ENCODE results near the gene BRSK2.

Gene BRSK2

GRCh38 chr11:1377231-1377780, 12.4 kb upstream of the BRSK2 start:
- no peak for DNase-seq

DNA sequence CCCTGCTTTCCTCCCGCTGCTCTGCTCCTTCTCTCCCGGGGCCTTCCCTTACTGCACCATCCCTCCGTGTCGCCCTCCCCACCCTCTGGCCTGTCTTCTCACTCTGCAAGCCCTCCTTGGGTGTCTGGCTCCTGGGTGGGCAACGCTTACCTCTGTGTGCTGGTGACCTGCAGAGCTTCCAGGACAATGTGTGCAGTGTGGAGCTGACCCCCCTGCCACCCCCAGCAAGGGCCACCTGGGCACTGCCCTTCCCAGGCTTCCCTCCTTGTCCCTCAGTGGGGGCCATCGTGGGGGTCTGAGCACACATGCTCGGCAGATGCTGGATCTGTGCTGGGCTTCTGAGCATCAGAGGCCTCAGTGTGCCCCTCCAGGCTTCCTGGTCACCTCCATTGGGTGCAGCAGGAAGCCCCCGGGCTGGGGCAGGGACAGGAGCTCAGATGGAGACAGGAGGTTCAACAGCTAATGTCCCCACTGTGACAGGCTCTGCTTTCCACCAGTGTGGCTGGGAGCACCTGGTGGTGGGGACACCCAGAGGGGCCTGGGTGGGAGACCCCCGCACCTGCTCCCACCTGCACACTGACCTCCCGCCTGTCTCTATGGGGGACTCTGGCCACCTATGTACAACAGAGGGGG, 7.8 kb upstream of the BRSK2 start:
- DNase-seq = no peak

DNA sequence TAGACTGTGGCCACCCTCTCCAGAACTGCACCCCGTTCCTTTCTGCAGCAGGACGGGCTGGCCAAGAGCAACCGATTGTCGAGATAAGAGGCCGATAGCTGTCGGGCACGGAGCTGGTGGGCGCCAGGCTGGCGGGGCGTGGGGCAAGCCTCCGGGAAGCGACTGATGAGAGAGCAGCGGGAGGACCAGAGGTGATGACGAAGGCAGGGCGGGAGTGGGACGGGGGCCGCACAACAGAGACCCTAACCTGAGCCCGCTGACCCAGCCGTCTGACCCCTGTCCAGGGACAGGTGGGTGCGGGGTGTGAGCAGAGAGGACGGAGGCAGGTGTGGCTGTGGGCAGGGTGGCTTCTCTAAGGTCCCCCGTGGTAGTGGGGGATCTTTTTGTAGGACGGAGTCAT, 7.3 kb upstream of the BRSK2 start:
- no peak for DNase-seq

DNA sequence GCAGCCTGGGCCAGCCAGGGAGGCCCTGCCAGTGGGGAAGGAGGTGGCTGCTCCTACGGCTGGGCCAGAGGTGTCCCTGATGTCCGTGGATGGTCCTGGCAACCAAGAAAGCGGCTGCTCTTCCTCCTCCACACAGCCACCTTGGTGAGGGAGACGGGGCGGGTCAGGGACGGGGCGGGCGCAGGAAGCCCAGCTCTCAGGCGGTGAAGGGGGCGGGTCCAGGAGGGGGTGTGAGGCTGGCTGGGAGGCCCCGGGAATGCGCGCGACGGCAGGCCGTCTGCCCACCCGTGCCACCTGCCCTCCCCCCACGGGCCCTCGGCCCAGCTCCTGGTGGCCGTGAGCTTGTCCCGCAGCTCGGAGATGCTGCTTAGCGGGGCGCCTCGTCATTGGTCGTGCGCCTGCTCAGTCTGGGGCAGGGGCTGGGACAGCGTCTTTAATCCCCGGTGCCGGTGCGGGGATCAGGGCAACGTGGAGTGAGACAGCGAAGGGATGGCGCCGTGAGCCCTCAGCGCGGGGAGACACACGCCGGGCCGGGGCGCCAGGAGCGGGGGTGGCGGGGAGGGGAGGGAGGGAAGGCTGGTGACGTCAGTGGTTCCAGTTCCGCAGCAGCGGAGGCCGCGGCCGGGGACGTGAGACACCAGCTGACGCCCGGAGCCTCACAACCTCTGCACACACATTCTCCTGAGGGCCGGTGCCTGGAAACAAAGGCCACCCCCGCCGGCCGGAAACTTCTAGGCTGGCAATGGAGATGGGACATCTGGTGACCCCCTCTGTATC, 6.7 kb upstream of the BRSK2 start:
- peak; percentile 84 to 88 for DNase-seq

GRCh38 chr11:1384199-1384970, 5.3 kb upstream of the BRSK2 start:
- DNase-seq = no peak

- no peak for DNase-seq
These were observed 2.2 kb upstream of the BRSK2 start for GRCh38 chr11:1387521-1387920.

DNA sequence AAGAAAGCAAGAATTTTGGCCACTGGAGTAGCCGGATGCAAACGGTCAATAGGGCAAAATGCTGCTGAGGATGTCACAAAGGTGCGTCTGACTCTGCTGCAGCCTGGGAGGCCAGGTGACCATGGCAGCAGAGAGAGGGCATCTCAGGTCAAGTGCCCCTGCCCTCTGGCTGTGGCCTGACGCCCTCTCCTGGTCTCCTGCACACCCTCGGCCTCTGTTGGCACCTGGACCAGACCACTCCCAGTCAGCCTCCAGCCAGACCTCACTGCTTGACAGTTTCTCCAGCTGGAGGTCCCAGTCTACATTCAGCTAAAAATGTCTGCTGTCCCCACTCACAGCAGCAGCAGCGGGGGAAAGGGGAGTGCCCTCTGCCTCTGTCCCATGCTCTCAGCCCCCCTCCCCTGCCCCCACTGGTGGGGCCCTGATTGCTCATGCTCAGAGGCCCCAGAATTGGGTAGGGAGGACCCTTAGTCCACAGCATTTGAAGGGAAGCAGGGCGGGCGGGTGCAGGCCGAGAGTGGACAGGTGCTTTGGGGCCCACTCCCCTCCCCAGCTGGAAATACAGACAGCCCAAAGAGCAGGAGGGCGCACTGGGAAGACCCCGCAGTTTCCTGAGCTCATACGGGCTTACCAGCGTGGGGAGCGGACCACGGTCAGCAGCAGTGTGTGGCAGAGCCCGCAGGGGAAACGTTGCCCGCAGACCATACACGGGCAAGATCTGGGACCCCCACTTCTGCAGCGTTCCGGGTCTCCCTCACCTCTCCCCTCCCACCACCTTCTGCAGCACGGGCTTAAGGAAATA, 1.6 kb upstream of the BRSK2 start:
- DNase-seq = no peak

DNA sequence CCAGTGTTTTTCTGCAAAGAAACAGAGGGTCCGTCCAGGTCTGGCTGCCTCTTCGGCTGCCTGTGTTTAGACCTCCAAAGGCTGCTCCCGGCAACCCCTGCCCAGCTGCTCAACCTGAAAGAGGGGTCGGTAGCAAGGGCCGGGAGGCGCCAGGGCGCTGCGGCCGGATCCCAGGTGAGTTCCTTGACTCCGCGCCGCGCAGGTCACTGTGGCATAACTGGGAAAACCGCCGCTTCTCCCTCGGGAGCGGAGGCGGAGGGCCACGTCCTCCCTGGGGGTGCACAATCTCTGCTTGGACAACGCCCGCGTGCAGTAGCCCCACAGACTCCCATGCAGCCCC, 1.0 kb upstream of the BRSK2 start:
- DNase-seq = no peak

GRCh38 chr11:1389103-1389931, 417 bp upstream of the BRSK2 start:
- peak; percentile 96 to 97 for DNase-seq

DNA sequence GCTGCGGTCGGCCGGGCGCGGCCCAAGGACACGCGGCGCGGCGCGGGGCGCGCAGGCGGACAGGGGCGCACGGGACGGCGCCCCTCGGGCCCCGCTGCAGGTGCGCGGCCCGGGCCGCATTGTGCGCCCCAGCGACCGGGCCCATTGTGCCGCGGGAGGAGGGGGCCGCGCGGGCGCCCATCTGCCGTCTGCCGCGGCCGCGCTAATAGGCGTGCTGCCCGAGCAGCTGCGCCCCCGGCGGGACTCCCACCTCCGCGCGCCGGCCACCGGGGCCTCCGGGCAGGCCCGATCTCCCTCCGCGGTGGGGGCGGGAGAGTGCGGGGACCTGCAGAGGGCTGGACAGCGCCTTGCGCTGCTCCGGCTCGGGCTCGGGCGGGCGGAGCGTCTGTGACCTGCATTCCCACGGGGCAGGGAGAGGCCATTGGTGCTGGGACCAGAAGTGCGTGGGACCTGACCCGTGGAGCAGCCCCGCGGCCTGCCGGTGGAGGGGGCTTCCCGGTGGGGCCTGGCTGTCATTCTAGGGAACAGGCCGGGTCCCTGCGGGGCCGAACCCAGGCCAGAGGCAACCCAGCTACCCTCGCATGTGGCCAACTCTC, 933 bp downstream of the BRSK2 start:
- DNase-seq = no peak

GRCh38 chr11:1391165-1392075, 1.7 kb downstream of the BRSK2 start:
- no peak for DNase-seq

DNA sequence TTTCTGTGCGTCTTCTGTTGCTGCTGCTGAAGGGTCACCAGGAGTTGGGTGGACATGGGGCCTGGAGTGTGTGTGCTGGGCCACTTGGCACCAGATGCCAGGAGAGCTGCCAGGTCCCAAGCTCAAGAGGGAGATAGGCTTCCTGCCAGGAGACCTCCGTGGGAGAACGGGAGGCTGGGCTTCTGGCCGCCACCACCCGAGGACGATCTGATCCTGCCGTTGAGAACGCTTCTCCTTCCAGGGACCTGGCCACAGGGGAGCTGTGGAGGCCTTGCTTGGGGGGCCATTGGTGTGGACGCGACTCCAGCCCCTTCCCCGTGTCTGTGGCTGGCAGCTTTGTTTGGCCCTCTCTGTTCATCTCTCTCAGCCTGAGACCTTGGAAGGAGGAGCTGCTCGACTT, 2.4 kb downstream of the BRSK2 start:
- no peak for DNase-seq

GRCh38 chr11:1392561-1392960, 2.8 kb downstream of the BRSK2 start:
- no peak for DNase-seq

GRCh38 chr11:1393038-1393710, 3.4 kb downstream of the BRSK2 start:
- DNase-seq = no peak

GRCh38 chr11:1394936-1395772, 5.4 kb downstream of the BRSK2 start:
- no peak for DNase-seq

DNA sequence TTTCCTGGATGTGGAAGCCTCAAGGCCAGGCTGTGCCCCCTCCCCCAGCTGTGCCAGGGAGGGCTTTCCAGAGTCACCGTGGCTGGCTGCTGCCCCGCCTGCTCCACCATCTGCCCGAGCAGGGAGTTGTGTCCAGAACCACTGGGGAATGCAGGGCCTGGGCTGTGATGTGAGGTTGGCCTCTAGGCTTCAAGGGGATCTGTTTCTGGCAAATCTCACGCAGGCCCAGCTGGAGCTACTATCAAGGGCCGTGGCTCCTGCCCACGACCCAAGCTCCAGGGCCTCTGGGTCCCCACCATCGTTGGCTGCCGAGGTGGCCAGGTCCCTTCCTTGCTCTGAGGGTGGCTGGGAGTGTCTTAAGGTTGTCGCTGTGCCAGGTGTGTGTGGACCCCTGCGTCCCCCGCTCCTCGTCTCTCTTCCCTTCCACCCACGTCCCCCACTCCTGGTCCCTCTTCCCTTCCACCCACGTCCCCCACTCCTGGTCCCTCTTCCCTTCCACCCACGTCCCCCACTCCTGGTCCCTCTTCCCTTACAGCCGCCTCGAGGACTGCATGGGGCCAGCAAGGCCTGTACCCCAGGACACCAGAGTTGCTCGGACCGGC, 6.1 kb downstream of the BRSK2 start:
- DNase-seq = no peak

- DNase-seq = no peak
These were observed 6.7 kb downstream of the BRSK2 start for GRCh38 chr11:1396375-1396841.

GRCh38 chr11:1397146-1397861, 7.6 kb downstream of the BRSK2 start:
- no peak for DNase-seq

All from activated CD4-positive, alpha-beta T cell treated with anti-CD3 and anti-CD28 coated beads for 4 hours (primary cell).